HG03457 (cell line): ENCODE results near the gene ADAMTS17.
"Not testable (repeated sequence)": the region's sequence is repeated elsewhere in the genome, so short reads cannot be mapped to it uniquely, and the experiment has no call there.

Experiments
- ATAC-seq: cut with Tn5 transposase; IDR thresholded peaks from one replicate; pipeline ENCODE4 v1.9.1; 2021; ENCODE audit warnings: moderate number of reproducible peaks; ENCODE audit not compliant: unreplicated experiment

Gene ADAMTS17

GRCh38 chr15:99926532-99926931 lies 415.2 kb downstream of the ADAMTS17 start:
- not testable (repeated sequence) for ATAC-seq

- ATAC-seq: no peak
Observed at GRCh38 chr15:99925661-99926461, 415.9 kb downstream of the ADAMTS17 start.

GRCh38 chr15:99923711-99924110 lies 418.1 kb downstream of the ADAMTS17 start:
- no peak for ATAC-seq
